Raji (cell line): ENCODE results near the gene HRK.

Experiments
- POLR2A ChIP-seq: IDR thresholded peaks from 2 replicates; pipeline ENCODE4 v1.6.1; 2011; ENCODE audit warnings: low read depth, low read length, control low read depth; ENCODE audit not compliant: insufficient read depth

HRK gene

DNA sequence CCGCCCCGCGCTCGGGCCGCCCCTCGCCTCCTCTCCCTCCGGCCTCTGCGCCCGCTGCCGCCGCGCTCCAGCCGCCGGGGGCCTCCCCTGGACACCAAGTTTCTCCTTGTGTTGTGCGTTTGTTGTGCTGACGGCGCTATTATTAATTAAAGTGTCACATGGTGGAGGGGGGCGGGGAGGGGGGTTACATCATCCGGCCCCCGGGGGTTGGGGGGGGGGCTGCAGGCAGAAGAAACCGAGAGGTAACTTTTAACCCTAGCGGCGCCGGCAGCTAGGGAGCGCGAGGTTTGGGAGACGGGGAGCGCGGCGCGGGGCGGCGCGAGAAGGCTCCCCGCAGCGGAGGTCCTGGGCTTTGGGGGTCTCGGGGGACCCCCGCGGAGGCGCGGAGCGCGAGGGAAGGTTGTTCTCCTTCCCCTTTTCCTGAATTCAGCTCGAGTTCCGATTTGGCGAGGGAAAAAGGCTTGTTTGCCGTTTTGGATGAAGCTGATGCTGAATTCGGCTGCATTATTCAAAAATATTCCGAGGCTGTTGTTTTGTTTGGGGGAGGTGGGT, at the start of gene HRK:
TSS of gene HRK (minus strand) at position 117 of the 552 bp plus-strand sequence. CDS start 134 bp downstream, outside the sequence.
- TF ChIP-seq POLR2A: no peak

DNA sequence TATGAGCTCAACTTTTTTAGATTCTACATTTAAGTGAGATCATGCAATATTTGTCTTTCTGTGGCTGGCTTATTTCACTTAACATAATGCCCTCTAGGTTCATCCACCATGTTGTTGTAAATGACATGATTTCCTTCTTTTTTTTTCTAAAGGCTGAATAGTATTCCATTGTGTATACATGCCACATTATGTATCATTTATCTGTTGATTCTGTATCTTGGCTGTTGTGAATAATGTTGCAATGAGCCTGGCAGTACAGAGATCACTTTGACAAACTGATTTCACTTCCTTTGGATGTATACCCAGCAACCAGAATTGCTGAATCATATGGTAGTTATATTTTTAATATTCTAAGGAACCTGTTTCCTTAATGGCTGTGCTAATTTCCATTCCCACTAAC, 48.6 kb upstream of the HRK start:
- no peak for TF ChIP-seq POLR2A

DNA sequence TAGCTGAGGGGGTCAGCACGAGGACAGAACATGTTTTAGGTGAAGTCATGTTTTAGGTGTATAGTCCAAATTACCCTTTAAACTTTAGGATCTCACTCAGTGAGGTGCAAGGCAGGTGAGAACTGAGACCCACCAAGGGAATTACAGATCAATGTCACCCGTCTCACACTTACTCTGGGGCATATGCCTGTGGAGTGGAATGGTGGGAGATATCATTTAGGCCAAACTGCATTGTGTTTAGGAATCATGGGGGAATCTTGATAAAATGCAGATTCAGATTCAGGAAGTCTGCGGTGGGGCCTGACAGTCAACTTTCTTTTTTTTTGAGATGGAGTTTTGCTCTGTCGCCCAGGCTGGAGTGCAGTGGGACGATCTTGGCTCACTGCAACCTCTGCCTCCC, 47.3 kb upstream of the HRK start:
- no peak for TF ChIP-seq POLR2A

DNA sequence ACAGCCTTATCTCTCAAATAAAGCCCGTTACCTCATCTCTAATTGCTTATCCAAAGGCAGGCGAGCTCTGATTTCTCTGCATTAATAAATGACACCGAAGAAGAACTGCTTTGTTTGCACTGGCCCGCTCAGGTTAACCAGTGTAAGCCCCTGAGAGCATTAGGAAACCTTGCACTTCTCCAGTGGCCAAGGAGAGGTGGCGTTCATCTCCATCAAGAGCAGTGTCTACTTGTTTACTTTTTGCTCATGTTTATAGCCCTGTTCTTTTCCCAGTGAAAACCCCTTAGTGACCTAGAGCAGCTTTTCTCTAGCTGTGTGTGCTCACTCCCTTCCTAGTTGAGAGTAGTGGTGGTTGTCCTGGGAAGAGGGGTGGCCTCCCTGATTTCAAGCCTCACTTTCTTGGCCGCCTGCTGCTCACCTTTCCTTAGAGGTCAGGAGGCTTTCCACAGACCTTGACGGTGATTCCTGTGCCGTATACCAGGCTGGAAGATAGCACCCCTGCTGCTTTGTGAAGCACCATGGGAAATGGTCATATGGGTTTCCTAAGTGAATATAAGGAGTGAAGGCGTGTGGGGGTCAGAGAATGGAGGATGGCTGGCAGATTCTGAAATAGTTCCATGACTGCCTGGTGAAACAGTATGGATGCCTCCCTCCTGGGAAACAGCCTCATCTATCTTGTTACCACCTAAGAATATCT, 46.2 kb upstream of the HRK start:
- TF ChIP-seq POLR2A: no peak

DNA sequence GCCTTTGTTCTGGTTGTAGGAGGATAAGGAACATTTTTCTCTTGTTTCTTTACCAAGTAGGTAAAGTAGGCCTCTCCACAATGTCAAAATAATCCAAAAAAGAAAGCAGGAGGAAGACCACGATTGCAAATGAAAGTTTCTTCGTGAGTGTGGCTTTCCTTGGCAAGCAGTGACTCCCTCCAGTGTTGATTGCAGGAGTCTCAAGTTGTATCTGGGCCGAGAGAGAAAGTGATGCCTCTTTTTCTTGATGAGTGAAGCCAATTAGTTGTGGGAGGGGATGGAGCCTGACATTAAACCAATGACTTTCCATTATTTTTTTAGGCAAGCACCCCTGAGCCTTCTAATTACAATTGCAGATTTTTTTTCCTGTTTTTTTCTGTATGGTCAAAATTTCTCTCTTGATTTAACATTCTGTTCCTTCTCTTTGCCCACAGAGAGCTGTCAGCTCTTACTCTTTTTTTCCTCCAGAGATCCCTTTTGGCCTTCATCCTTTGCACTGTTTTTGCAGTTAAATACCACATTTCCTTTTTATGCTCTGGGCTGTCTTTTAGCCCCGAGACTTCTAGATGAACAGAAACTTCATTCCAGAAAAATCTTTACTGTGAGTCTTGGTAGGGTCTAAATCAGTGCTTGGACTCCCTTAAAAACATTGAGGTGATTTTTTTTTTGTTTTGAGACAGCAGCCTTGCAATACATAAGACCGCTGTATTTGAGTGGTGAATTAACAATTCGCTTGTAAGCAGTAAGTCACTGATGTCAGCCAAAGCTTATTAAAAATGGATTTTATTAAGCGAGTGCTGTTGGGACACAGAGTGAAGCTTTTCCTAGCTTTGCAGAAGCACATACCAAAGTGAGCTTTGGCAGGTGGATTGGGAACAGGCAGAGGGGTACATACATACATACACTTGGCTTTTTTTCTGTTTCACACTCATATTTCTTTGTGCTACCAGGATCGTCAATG, 45.3 kb upstream of the HRK start:
- no peak for TF ChIP-seq POLR2A

DNA sequence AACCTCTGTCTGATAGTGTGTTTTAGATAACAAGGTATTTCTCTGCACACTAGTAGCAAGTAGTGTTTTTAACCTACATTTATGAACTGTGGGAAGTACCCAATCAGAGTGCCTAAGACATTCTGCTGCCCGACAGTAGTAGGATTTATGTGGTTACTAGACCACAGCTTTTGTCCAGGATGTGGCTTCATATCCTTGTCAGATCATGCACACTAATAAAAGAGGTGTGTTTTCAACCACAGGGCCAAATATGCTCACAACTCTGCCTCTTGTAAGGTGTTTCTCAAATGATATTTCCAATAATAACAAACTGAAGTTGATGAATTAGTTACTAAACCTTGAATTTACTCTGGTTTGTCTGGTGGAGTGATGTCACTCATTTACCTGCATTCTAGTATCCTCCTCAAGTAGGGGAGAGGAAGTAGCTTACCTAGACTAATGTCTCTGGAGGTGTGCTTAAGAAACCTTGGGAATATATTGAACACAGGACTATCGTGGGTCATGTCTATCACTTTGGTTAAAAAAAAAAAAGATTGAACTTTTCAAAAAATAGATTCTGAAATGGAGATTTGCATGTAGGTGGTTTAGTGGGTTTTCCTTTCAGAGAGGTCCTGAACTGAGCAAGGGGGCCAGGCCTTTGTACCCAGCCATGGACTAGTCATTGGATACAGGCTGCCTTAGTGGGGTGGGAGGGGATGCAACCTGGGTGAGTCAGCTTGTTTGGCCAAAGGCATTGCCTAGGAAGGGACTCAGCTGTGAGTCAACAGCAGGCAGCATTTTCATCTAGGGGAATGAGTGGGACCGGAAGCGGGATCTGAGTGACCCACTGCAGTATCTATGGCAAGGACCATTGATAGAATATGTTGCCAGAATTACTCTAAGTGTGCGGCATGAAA, 43.6 kb upstream of the HRK start:
- no peak for TF ChIP-seq POLR2A

DNA sequence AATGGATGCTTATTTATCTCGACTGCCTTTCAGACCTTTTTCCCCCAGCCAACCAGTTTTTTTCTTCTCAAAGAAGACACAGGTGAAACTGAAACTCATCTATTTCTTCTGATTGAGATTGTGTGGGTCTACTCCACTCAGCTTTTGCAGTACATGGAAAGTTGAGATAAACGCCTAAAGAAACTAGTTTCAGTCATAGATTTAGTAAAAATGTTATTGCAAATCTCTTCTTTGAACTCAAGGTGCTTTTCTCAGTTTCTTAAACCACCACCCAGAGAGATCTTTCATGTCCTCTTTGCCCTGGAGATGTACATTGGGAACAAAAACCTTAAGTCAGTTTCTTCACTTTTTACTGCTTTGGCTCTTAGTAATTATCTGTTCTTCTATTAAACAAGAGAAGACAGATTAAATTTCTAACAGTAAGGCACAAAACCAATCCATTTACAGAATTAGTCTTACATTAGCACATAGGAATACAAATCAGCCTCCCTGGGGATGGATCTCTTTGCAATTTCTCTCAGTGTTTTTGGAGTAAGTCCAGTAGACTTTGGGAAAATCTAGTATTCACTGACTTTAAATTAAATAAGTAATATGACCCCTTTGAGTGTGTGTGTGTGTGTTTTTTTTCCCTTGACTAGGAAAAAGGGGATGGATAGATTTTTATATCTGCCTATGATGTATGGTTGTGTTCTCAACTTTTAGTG, 41.1 kb upstream of the HRK start:
- TF ChIP-seq POLR2A: no peak

DNA sequence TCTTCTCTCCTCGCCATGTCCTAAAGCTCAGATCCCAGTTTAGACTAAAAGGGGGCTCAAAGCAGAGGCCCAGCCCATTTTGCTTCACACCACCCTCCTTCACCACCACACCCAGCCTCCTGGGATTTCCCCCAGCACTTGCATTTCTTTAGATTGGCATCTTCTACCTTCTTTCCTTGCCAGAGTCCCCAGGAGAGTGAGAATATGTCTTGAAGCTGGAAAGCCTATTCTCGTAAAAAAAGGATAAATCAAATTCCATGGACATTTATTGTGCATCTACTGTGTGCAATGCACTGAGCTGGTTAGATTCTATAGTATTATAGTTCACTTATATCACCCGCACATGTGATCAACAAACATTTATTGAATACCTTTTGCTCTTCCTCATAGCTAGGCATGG, 39.7 kb upstream of the HRK start:
- TF ChIP-seq POLR2A: no peak

DNA sequence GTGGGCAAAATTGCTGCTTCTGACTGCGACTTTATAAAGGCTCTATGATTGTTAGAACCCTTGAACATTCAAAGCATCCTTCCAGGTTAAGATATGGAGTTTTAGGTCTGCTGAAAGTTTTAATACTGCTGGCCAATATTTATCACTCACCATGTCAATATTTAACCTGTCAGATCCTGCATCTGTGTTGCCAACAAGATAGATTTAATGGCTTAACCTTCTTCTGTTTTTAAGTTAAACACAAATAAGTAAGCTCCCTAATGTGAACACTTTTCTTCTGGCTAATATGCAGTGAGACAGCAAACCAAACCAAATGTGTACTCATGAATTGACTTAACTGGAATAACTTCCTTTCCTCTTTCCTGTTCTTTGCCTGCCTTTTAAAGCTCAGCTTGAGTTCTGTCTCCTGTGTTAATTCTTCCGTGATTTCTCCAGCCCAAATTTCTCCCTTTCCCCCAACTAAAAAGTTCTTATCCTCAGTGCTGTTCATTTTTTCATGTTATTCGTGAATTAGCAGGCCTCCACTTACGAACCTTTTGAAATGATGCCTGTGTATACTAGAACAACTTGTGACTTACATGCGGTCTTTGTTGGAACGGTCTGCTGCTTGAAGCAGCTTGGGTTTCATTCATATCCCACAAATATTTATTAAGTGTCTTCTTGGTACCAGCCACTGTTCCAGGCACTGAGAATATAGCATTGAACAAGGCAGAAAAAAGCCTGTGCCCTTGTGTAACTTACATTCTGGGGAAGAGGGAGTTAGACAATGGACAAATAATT, 38.7 kb upstream of the HRK start:
- TF ChIP-seq POLR2A: no peak

DNA sequence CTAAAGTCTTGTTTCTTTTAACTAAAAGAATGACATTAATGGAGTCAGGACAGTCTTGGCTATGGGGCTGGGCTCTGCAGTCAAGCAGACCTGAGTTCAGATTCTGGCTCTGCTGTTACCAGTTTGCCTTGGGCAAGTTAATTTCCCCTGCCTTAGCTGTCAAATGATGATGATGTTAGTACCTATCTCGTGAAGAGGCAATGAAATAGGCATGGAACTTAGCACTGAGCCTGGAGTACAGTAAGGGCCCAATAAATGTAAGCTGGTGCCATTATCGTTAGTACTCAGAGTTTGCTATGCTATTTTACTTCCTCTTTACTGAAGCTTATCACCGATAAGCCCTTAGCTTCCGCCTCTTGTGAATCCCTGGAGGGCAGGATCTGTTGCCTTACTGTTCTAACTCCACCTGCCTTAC, 38.0 kb upstream of the HRK start:
- no peak for TF ChIP-seq POLR2A

DNA sequence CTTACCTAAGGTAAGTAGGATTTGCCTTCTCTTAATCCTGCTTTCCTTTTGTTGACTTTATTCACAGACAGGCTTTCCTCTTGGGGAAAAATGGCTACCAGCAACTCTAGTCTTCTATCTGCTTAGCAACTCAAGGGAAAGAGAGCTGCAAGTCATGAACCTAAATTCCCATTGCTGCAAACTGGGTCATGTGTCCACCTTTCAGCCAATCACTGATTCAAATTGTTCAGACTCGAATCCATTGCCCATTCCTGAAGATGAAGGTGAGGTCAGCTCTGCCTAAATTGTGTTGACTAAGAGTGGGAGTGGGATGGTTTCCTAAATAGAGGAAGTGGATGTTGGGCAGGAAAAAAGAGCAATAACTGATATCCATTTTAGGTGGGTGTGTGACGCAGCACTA, 37.2 kb upstream of the HRK start:
- no peak for TF ChIP-seq POLR2A

DNA sequence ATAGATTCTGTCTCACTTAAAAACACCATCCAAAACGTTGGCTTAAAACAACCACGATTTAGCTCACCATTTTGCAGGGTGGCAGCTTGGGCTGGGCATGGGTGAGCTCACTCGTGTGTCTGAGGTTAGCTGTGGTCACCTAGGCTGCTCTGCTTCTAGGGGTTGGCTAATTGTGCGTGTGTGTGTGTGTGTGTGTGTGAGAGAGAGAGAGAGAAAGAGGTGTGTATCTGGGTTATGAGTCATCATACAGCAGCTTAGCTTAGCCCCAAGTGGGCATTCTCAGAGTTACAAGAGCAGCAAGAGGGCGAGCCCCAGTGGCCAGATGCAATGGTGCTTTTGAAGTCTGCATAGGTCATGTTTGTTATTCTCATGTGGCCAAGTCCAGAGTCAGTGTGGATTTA, 35.5 kb upstream of the HRK start:
- 0 out of 2 replicates have a peak, but pooled peaks have one; percentile 23 for TF ChIP-seq POLR2A

DNA sequence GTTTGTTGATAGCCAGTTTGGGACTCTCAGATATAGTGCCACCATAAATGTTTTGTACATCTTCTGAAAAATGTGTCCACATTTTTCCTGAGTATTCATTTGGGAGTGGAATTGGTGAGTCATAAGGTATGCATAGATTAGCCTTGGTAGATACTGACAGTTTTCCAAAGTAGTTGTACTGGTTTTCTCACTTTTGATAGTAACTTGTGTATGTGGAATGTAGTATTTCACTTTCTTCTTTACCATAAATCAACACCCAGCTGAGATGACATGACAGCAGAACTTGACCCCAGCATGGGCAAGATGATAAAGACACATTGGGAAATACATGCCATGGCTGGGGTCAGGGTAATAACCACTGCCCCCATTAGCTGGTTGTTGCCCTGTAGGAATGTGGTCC, 34.9 kb upstream of the HRK start:
- TF ChIP-seq POLR2A: no peak

DNA sequence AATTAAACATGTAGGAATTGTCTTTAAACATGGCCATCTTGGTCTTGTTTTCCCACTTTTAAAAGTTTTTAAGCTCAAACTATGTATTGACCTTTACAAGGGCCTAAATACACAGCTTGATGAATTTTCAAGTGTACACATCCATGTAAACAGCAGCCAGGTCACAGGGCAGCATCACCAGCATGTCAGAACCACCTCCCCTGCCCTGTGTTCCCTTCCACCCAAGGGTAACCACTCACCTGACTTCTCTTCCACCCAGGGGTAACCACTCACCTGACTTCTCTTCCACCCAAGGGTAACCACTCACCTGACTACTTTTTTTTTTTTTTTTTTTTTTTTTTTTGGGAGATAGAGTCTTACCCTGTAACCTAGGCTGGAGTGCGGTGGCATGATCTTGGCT, 34.1 kb upstream of the HRK start:
- TF ChIP-seq POLR2A: no peak
